Hepatocyte (in vitro differentiated cells): ENCODE data around the gene SHISA6.

Experiments
- EZH2 ChIP-seq: fragments of 200-600 bp; sonication (generic); IDR thresholded peaks from 2 replicates; pipeline ENCODE4 v1.6.1; 2016; ENCODE audit warnings: antibody characterized with exemption, mild to moderate bottlenecking, borderline replicate concordance
- EZH2phosphoT487 ChIP-seq: fragments of 200-600 bp; sonication (generic); IDR thresholded peaks from one replicate; pipeline ENCODE4 v1.6.1; 2018; ENCODE audit warnings: antibody characterized with exemption, mild to moderate bottlenecking, low read depth, moderate library complexity; ENCODE audit not compliant: unreplicated experiment, severe bottlenecking
- TF ChIP-seq, protein P1 (sequence below): fragments of 200-600 bp; sonication (generic); IDR thresholded peaks from 2 replicates; pipeline ENCODE4 v1.5.1; 2016; ENCODE audit warnings: antibody characterized with exemption, mild to moderate bottlenecking; ENCODE audit not compliant: poor library complexity

- TF ChIP-seq, protein P1, sequence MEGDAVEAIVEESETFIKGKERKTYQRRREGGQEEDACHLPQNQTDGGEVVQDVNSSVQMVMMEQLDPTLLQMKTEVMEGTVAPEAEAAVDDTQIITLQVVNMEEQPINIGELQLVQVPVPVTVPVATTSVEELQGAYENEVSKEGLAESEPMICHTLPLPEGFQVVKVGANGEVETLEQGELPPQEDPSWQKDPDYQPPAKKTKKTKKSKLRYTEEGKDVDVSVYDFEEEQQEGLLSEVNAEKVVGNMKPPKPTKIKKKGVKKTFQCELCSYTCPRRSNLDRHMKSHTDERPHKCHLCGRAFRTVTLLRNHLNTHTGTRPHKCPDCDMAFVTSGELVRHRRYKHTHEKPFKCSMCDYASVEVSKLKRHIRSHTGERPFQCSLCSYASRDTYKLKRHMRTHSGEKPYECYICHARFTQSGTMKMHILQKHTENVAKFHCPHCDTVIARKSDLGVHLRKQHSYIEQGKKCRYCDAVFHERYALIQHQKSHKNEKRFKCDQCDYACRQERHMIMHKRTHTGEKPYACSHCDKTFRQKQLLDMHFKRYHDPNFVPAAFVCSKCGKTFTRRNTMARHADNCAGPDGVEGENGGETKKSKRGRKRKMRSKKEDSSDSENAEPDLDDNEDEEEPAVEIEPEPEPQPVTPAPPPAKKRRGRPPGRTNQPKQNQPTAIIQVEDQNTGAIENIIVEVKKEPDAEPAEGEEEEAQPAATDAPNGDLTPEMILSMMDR, result no peak
- TF ChIP-seq EZH2phosphoT487, result no peak
- TF ChIP-seq EZH2, result no peak
Observed at GRCh38 chr17:11351479-11351878, 110.5 kb downstream of the SHISA6 start.
